A549 (cell line): ENCODE measurements around the gene ATP5PD. TPM values are rescaled to one million over a fixed set of nuclear protein-coding genes. Genes with fewer than 3 reads are reported as not detected.

ENCODE experiments used
- ATAC-seq, 2 experiments: fragments of 200-7000 bp in 1 of 2; fragments of >200 bp in 1 of 2; cut with Nextera tagmentation in 1 of 2; cut with Tn5 transposase in 1 of 2; 3 replicates each; pipeline versions ENCODE4 v1.8.0 to v1.9.1; 2018 to 2020; ENCODE audit warnings: mild to moderate bottlenecking in 1 of 2, moderate library complexity in 1 of 2
- CTCF ChIA-PET: fragments of 300-600 bp; sonication (Branson Sonifier 250); formaldehyde crosslinking; extraction: SDS; loops from one replicate; lab custom pipeline; 2021; ENCODE audit warnings: antibody characterized with exemption, inconsistent platforms; lab: Yijun Ruan, JAX
- POLR2A ChIA-PET: fragments of 350-600 bp; formaldehyde crosslinking; extraction: SDS; loops from one replicate; lab custom pipeline; 2021; ENCODE audit warnings: antibody characterized with exemption, inconsistent platforms; lab: Yijun Ruan, JAX
- DNase-seq, 2 experiments: peaks; one replicate each; pipeline versions ENCODE4 v3.0.0 to v3.0.0-alpha.2; 2011 to 2016; ENCODE audit warnings: low read depth in 1 of 2, low spot score in 1 of 2
- FAIRE-seq: peaks from 2 replicates; lab custom pipeline; 2011; peaks lifted over from hg19 to GRCh38; lab: Jason Lieb, UNC
- H3K27ac ChIP-seq, 2 experiments: fragments of >200 bp; sonication (Bioruptor Twin); formaldehyde crosslinking; 3 replicates each; pipeline ENCODE4 v1.5.1; 2016 to 2017
- H3K4me1 ChIP-seq: fragments of >200 bp; sonication (Bioruptor Twin); formaldehyde crosslinking; 3 replicates; pipeline ENCODE4 v1.6.1; 2016
- H3K4me2 ChIP-seq: fragments of >200 bp; sonication (Bioruptor Twin); formaldehyde crosslinking; 3 replicates; pipeline ENCODE4 v1.6.1; 2016
- H3K4me3 ChIP-seq: fragments of >200 bp; sonication (Bioruptor Twin); formaldehyde crosslinking; 3 replicates; pipeline ENCODE4 v1.5.1; 2016
- H3K9me3 ChIP-seq: fragments of >200 bp; sonication (Bioruptor Twin); formaldehyde crosslinking; 3 replicates; pipeline ENCODE4 v1.6.1; 2016
- BHLHE40 ChIP-seq: IDR thresholded peaks from 2 replicates; pipeline ENCODE4 v1.6.1; 2012; ENCODE audit warnings: low read depth, low read length, inconsistent platforms
- CEBPB ChIP-seq, 2 experiments: fragments of >200 bp in 1 of 2; sonication (Bioruptor Twin) in 1 of 2; formaldehyde crosslinking in 1 of 2; IDR thresholded peaks; 2 replicates each; pipeline ENCODE4 v1.6.1; 2012 to 2016
- CHD4 ChIP-seq: fragments of 200-600 bp; sonication (generic); IDR thresholded peaks from 2 replicates; pipeline ENCODE4 v1.6.1; 2016; ENCODE audit warnings: antibody characterized with exemption, mild to moderate bottlenecking, borderline replicate concordance
- CTCF ChIP-seq: fragments of >200 bp; sonication (Bioruptor Twin); formaldehyde crosslinking; IDR thresholded peaks from 3 replicates; pipeline ENCODE4 v1.5.1; 2016
- ESRRA ChIP-seq: fragments of 150-350 bp; IDR thresholded peaks from 2 replicates; pipeline ENCODE4 v1.6.1; 2014; ENCODE audit warnings: mild to moderate bottlenecking, low read length, borderline replicate concordance
- HDAC2 ChIP-seq: fragments of 200-600 bp; sonication (generic); IDR thresholded peaks from 2 replicates; pipeline ENCODE4 v1.6.1; 2016
- HES2 ChIP-seq: fragments of >200 bp; sonication (Bioruptor Twin); formaldehyde crosslinking; IDR thresholded peaks from 2 replicates; pipeline ENCODE4 v1.6.1; 2016
- HEYL ChIP-seq: fragments of 250-450 bp; sonication (Bioruptor Pico); IDR thresholded peaks from 2 replicates; pipeline ENCODE4 v1.8.0; 2021; ENCODE audit warnings: mild to moderate bottlenecking, moderate library complexity
- HOXB13 ChIP-seq: fragments of 250-450 bp; sonication (Bioruptor Pico); IDR thresholded peaks from 2 replicates; pipeline ENCODE4 v1.5.0; 2020; ENCODE audit warnings: low read depth, mild to moderate bottlenecking, moderate library complexity
- JUN ChIP-seq, 2 experiments: fragments of >200 bp; sonication (Bioruptor Twin); formaldehyde crosslinking; IDR thresholded peaks; 2 replicates in 1 of 2; 3 replicates in 1 of 2; pipeline ENCODE4 v1.6.1; 2016 to 2017
- JUNB ChIP-seq: fragments of >200 bp; sonication (Bioruptor Twin); formaldehyde crosslinking; IDR thresholded peaks from 2 replicates; pipeline ENCODE4 v1.6.1; 2016
- KDM1A ChIP-seq: fragments of 200-600 bp; sonication (generic); IDR thresholded peaks from 2 replicates; pipeline ENCODE4 v1.6.1; 2016; ENCODE audit warnings: low read depth, mild to moderate bottlenecking
- MYC ChIP-seq: IDR thresholded peaks from 2 replicates; pipeline ENCODE4 v1.6.1; 2012; ENCODE audit warnings: mild to moderate bottlenecking, inconsistent platforms, low read length, improper control_type of control experiment, borderline replicate concordance
- PBX3 ChIP-seq: IDR thresholded peaks from 2 replicates; pipeline ENCODE4 v1.6.1; 2012
- PHF8 ChIP-seq: fragments of 200-600 bp; sonication (generic); IDR thresholded peaks from 2 replicates; pipeline ENCODE4 v1.6.1; 2016; ENCODE audit warnings: low read depth, mild to moderate bottlenecking, antibody characterized with exemption, moderate library complexity, borderline replicate concordance
- RNF2 ChIP-seq: fragments of 200-600 bp; sonication (generic); IDR thresholded peaks from 2 replicates; pipeline ENCODE4 v1.6.1; 2016; ENCODE audit warnings: low read depth, mild to moderate bottlenecking, antibody characterized with exemption, moderate library complexity, borderline replicate concordance
- SREBF2 ChIP-seq: fragments of 450-650 bp; IDR thresholded peaks from 2 replicates; pipeline ENCODE4 v1.6.1; 2014; ENCODE audit warnings: mild to moderate bottlenecking, moderate library complexity
- TFCP2L1 ChIP-seq: fragments of 250-450 bp; sonication (Bioruptor Pico); IDR thresholded peaks from 2 replicates; pipeline ENCODE4 v1.5.0; 2021; ENCODE audit warnings: mild to moderate bottlenecking
- TP53 ChIP-seq: fragments of 250-450 bp; sonication (Bioruptor Pico); IDR thresholded peaks from 2 replicates; pipeline ENCODE4 v1.5.0; 2021; ENCODE audit warnings: mild to moderate bottlenecking, moderate library complexity
- USF2 ChIP-seq: fragments of 450-650 bp; IDR thresholded peaks from 2 replicates; pipeline ENCODE4 v1.6.1; 2014; ENCODE audit warnings: antibody characterized with exemption
- WGBS: methylation state at CpG from one replicate; pipeline ENCODE4 v1.1.6; 2017; ENCODE audit errors: missing lambda C conversion rate; 5-methylcytosine and 5-hydroxymethylcytosine counted together
- polyA plus RNA-seq, 4 experiments: library from polyadenylated mRNA; depleted of rRNA in 3 of 4; stranded (reverse); fragments of >200 nt; fragmentation: RNase III in 1 of 4; extraction: RNeasy Plus Mini Kit Qiagen cat#74134 plus additional on column Dnase treatment in 1 of 4; gene quantifications; 2 replicates in 3 of 4; 3 replicates in 1 of 4; pipeline ENCODE4 v1.2.3, GENCODE V29; 2011 to 2017

Gene ATP5PD
- polyA plus RNA-seq, 2 of the 4 experiments (the other 2 are of a cell fraction): 333 to 463 TPM

GRCh38 chr17:75049057-75049456, 2.3 kb upstream of the ATP5PD start:
- CTCF ChIA-PET: interaction anchor here (1.0 to 81.8 kb wide), 9 partner anchors 9 to 153 kb away, joined by 3 to 3429 read pairs (median 13); partner anchors contain the start of genes ARMC7, MRPL58 and NT5C
- FAIRE-seq: no peak
- H3K4me1 ChIP-seq: peaks cover 16% of the 10 kb centered on the region
- TF ChIP-seq KDM1A (no peak), HDAC2 (no peak), RNF2 (no peak), BHLHE40 (no peak), ESRRA (no peak), USF2 (no peak), PHF8 (no peak), CTCF (no peak), JUNB (no peak), MYC (no peak), TP53 (no peak), PBX3 (no peak), JUN (IDR thresholded peaks at IDR 0.05) (no peak), HEYL (no peak), HOXB13 (CRISPR knock-in tag) (no peak), HES2 (no peak), CHD4 (no peak), SREBF2 (no peak)
- TF ChIP-seq, all 56 proteins: peak for 0
- ATAC-seq (no peak), DNase-seq (no peak)
- Histone ChIP-seq H3K4me2 (peak overlapping the region; percentile 97), H3K27ac (no peak overlapping the region), H3K9me3 (no peaks in the 10 kb centered on the region), H3K4me3 (no peak overlapping the region)
- POLR2A ChIA-PET: interaction anchor here (0.6 kb wide), 1 partner anchor 216 kb away, joined by 5 read pairs; no protein-coding TSS in a partner anchor
- 80% methylated on average over 5 of the region's 5 CpGs for WGBS

GRCh38 chr17:75048249-75048878, 1.6 kb upstream of the ATP5PD start:
- WGBS: 57% methylated on average over 5 of the region's 5 CpGs
- H3K4me2 ChIP-seq: peak overlapping the region; percentile 97
- no peaks in the 10 kb centered on the region for H3K9me3 ChIP-seq
- CTCF ChIA-PET: interaction anchor here (0.7 to 81.8 kb wide), 9 partner anchors 8 to 153 kb away, joined by 3 to 3429 read pairs (median 13); partner anchors contain the start of genes ARMC7 and NT5C
- peak overlapping the region; percentile 94 for H3K4me3 ChIP-seq
- FAIRE-seq (no peak), DNase-seq (no peak), ATAC-seq (no peak)
- 0 out of 4 replicates have a peak, but pooled peaks of 1 of the 2 experiments have one; percentile 33 for TF ChIP-seq CEBPB (IDR thresholded peaks at IDR 0.05)
- no peak for TF ChIP-seq TFCP2L1
- POLR2A ChIA-PET: interaction anchor here (0.6 to 2.7 kb wide), 3 partner anchors 12 to 216 kb away, joined by 5 to 21 read pairs (median 5); no protein-coding TSS in a partner anchor
- peaks cover 16% of the 10 kb centered on the region for H3K4me1 ChIP-seq
- peak overlapping the region; percentile 93 to 97 for H3K27ac ChIP-seq
